Activated CD8-positive, alpha-beta memory T cell treated with anti-CD3 and anti-CD28 coated beads, Interleukin-2, amount 50 U/mL, for 1 hour (primary cell): Measurements from ENCODE around the gene SALL4.
"Not testable (repeated sequence)": the region's sequence is repeated elsewhere in the genome, so short reads cannot be mapped to it uniquely, and the experiment has no call there.

Experiments used
- DNase-seq: peaks from one replicate; pipeline ENCODE4 v3.0.0-alpha.2; 2020; ENCODE audit errors: extremely low read depth

The SALL4 gene

GRCh38 chr20:51802170-51802751 is at the start of gene SALL4:
SALL4 (minus strand) TSS chr20:51802521; CDS start chr20:51802408, 113 bp downstream.
- DNase-seq, result no peak

DNA sequence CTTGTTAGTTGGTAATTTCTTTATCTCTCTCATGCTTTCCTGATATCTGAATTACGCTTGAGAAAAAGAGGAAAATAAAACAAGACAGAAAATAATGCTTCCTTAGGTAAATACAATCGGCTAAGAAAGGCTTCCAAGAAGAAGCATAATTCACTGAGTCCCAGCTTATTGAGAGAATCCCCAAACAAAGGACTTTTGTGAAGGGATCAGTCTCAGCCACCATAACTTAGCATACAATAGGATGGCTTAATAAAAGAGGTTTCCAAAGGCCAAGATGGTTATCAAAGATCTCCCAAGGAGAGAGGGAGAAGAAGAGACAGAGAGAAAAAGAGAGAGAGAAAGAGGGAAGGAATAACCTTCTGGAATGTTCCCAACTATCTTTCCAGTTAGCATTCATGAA is 46.0 kb upstream of the SALL4 start:
- DNase-seq, result no peak

- DNase-seq, result no peak
These were observed 38.5 kb upstream of the SALL4 start for GRCh38 chr20:51840865-51841264.

- no peak for DNase-seq
These were observed 35.6 kb upstream of the SALL4 start for GRCh38 chr20:51837876-51838420.

GRCh38 chr20:51837436-51837835 is 35.1 kb upstream of the SALL4 start:
- no peak for DNase-seq

DNA sequence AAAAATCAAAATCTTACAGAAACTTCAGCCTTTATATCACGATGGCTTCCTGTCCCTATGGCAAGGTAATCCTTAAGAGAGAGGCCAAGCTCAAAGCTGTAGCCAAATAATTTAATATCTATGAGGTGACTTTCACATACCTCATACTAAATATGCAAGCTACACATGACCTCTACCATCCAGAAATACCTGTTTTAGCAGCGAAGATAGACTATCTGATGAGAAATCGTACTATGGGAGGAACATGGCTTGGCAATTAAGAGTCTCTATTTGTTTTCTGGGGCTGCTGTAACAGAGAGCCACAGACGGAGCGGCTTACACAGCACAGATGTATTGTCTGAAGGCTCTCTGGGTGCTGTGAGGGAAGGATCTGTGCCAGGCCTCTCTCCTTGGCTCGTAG is 31.0 kb upstream of the SALL4 start:
- DNase-seq, result no peak

DNA sequence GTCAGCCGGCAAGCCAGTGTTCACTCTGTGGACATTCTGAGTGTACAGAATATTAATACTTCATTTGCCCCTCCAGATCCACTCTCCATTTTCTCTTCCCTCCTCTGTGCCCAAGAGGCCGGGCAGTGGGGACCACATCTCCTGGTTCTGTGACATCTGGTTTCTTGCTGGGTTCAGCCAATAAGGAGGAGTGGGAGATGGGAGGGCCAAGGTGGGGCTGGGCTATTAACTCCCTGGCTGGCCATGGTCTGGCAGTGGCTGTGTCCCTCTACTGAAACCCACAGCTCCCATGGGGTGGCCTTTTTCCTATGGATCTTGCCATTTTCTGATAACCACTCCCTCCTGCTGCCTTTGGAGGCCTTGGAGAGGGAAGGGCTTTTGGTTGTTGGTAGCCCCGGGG is 30.0 kb upstream of the SALL4 start:
- no peak for DNase-seq

- DNase-seq, result no peak
These were observed 29.5 kb upstream of the SALL4 start for GRCh38 chr20:51831866-51832265.

- no peak for DNase-seq
These were observed 28.2 kb upstream of the SALL4 start for GRCh38 chr20:51830538-51830937.

- DNase-seq, result no peak
These were observed 26.4 kb upstream of the SALL4 start for GRCh38 chr20:51828762-51829161.

- no peak for DNase-seq
These were observed 24.1 kb upstream of the SALL4 start for GRCh38 chr20:51826372-51826771.

DNA sequence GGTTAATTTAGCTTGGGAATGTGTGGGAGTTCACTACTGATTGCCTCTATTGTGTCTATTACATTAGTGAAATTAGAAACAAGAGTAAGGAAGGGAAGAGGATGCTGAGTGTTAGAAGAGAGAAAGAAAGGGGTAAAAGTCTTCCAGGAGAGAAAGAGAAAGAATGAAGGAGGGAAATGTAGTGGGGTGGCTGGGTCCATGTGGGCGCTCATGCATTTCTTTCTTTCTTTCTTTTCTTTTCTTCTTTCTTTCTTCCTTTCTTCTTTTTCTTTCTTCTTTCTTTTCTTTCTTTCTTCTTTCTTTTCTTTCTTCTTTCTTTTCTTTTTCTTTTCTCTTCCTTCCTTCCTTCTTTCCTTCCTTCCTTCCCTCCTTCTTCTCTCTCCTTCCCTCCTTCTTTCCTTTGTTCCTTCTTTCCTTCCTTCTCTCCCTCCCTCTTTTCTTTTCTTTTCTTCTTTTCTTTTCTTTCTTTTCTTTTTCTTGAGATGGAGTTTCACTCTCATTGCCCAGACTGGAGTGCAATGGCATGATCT is 16.2 kb upstream of the SALL4 start:
- no peak for DNase-seq

- DNase-seq, result not testable (repeated sequence)
These were observed 14.5 kb upstream of the SALL4 start for GRCh38 chr20:51816856-51817255.

DNA sequence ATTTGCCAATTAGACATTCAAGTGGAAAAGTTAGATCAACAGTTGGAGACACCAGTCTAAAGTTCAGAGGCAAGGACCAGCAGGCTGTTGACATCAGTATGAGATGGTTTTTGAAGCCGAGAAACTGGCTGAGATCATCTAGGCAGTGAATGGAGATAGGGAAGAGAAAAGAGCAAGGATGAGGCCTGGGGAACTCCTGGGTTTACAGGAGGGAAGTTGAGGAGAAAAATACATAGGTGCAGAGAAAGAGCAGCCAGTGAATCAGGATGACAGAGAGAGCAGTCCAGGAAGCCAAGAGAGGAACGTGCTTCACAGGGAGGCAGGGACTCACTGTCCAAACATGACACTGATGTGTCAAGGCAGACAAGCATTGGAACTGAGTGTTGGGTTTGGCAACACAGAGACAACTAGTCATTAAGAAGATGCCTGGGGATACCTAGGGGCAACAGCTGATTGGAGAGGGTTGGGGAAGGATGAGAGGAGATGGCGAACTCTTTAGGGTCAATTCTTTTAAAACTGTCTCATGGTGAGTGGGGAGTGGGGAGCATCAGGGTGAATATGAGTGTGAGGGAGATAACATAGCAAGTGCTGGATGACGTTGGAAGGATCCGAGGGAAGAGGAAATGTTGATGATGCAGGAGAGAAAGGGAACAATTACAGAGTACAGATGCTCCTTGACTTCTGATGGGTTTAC is 13.2 kb upstream of the SALL4 start:
- DNase-seq, result no peak

DNA sequence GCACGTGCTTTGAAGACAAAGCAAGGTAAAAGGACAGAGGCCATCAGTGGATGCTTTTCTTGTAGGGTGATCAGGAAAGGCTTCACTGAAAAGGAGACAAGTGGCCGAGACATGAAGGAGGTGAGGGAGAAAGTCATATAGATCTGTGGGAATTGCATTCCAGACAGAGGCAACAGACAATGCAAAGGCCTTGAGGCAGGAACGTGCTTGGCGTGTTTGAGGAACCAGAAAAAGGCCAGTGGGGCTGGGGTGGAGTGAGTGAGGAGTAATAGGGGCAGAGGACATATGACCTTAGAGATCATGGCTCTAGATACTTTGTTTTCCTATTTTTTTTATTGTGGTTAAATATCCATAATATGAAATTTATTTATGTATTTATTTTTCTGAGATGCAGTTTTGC is 10.5 kb upstream of the SALL4 start:
- DNase-seq, result no peak

- DNase-seq, result no peak
These were observed 9.3 kb upstream of the SALL4 start for GRCh38 chr20:51811514-51812128.

DNA sequence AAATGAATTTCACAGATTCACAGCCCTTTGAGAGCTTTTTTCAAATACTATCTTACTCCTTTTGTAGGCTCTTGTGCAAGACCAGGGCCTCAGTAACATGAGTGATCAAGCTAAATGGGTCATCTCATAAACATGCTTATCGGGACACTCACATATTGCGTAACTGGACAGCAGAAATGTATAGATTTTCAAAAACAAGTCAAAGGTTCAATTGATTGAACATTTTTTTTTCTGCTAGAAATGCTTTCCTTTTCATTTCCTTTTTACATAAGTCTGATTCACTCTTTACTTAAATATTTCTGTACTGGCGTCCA is 8.7 kb upstream of the SALL4 start:
- DNase-seq, result no peak

GRCh38 chr20:51810155-51811041 is 8.1 kb upstream of the SALL4 start:
- DNase-seq, result no peak

- no peak for DNase-seq
These were observed 5.5 kb upstream of the SALL4 start for GRCh38 chr20:51807720-51808250.

- DNase-seq, result no peak
These were observed 2.4 kb upstream of the SALL4 start for GRCh38 chr20:51804754-51805153.

GRCh38 chr20:51803148-51803854 is 980 bp upstream of the SALL4 start:
- DNase-seq, result no peak
